ENCODE measurements around the gene TMIGD2.

- TF ChIP-seq RXRA (IDR thresholded peaks at IDR 0.05), result peak; percentile 68 to 70
- no peak for TF ChIP-seq CTCF (IDR thresholded peaks at IDR 0.05; ENCODE audit: low read depth, low read length, missing input control)
Measured at GRCh38 chr19:4337906-4338440, 35.8 kb upstream of the TMIGD2 start.
